Stimulated activated CD8-positive, alpha-beta memory T cell treated with anti-CD3 and anti-CD28 coated beads, Interleukin-7, amount 100 ng/mL, for 48 hours (primary cell): Measurements from ENCODE around the gene MATK.

ENCODE experiments used
- DNase-seq, 2 donors: peaks; one replicate each; pipeline ENCODE4 v3.0.0-alpha.2; 2020; ENCODE audit warnings: low read depth in 1 of 2; ENCODE audit errors: extremely low read depth in 1 of 2

The MATK gene

GRCh38 chr19:3785938-3786824 is at the start of gene MATK:
Gene MATK, minus strand, starts transcription at chr19:3786381. Its CDS starts 1,246 bp downstream, at chr19:3785135.
- no peak for DNase-seq

- no peak for DNase-seq
These were observed 48.9 kb upstream of the MATK start for GRCh38 chr19:3835055-3835435.

GRCh38 chr19:3834349-3835054 is 48.3 kb upstream of the MATK start:
- DNase-seq: no peak

GRCh38 chr19:3833578-3834348 is 47.6 kb upstream of the MATK start:
- no peak for DNase-seq

GRCh38 chr19:3832001-3832400 is 45.8 kb upstream of the MATK start:
- DNase-seq: no peak

GRCh38 chr19:3831601-3832000 is 45.4 kb upstream of the MATK start:
- DNase-seq: no peak

- no peak for DNase-seq
These were observed 44.7 kb upstream of the MATK start for GRCh38 chr19:3830621-3831589.

- DNase-seq: no peak
These were observed 41.1 kb upstream of the MATK start for GRCh38 chr19:3827306-3827705.

- DNase-seq: no peak
These were observed 40.0 kb upstream of the MATK start for GRCh38 chr19:3826163-3826562.

GRCh38 chr19:3825286-3825956 is 39.2 kb upstream of the MATK start:
- no peak for DNase-seq

GRCh38 chr19:3823350-3823713 is 37.2 kb upstream of the MATK start:
- DNase-seq: no peak

- no peak for DNase-seq
These were observed 36.6 kb upstream of the MATK start for GRCh38 chr19:3822683-3823349.

GRCh38 chr19:3821857-3822364 is 35.7 kb upstream of the MATK start:
- peak; percentile 69 to 76 for DNase-seq

GRCh38 chr19:3821156-3821555 is 35.0 kb upstream of the MATK start:
- no peak for DNase-seq

- DNase-seq: no peak
These were observed 33.8 kb upstream of the MATK start for GRCh38 chr19:3819989-3820388.

- DNase-seq: no peak
These were observed 32.7 kb upstream of the MATK start for GRCh38 chr19:3818918-3819317.

- DNase-seq: peak in 1 of 2 donors; percentile 51
These were observed 32.3 kb upstream of the MATK start for GRCh38 chr19:3818466-3818865.

- no peak for DNase-seq
These were observed 31.6 kb upstream of the MATK start for GRCh38 chr19:3817761-3818160.
